ENCODE data around the gene ST3GAL6. TPM values are rescaled to one million over a fixed set of nuclear protein-coding genes. Genes with fewer than 3 reads are reported as not detected.

Gene ST3GAL6
- total and polyA plus RNA-seq, 2 of the 4 experiments (the other 2 are of a cell fraction): 0.36 to 0.99 TPM

- BruUV-seq (replicated peaks): no TSS peak
- H3K27ac ChIP-seq (ENCODE audit: insufficient read depth, low read length): no peak overlapping the region
- no peak overlapping the region for H2AK5ac ChIP-seq (ENCODE audit: low read depth, low read length)
- no peak overlapping the region for H3K14ac ChIP-seq (replicated peaks; ENCODE audit: low read depth, low read length)
- H3K56ac ChIP-seq (ENCODE audit: extremely low read depth, insufficient read depth, low read length): no peak overlapping the region
- H3K27me3 ChIP-seq (ENCODE audit: control insufficient read depth, insufficient read depth, low read length): no peaks in the 10 kb centered on the region; the same call in 1 of the 2 replicates
- in situ Hi-C loops (cut with MboI; ENCODE audit: low sequenced_read_pairs) (no loop called here), intact Hi-C loops (cut with micrococcal nuclease) (no loop called here), dilution Hi-C loops (cut with HindIII; ENCODE audit: low sequenced_read_pairs, unreplicated experiment) (no loop called here)
- TF ChIP-seq USF2 (IDR thresholded peaks at IDR 0.05; ENCODE audit: low read depth, low read length) (no peak), RAD21 (IDR thresholded peaks at IDR 0.05; ENCODE audit: low read length) (no peak), SMC3 (IDR thresholded peaks at IDR 0.05; ENCODE audit: low read depth, low read length) (no peak), NFE2L2 (IDR thresholded peaks at IDR 0.05; ENCODE audit: low read depth, low read length) (no peak), CHD1 (IDR thresholded peaks at IDR 0.05; ENCODE audit: low read depth, low read length) (no peak), RCOR1 (IDR thresholded peaks at IDR 0.05; ENCODE audit: insufficient replicate concordance, low read length) (no peak), BHLHE40 (IDR thresholded peaks at IDR 0.05; ENCODE audit: low read depth, low read length) (no peak), MAZ (IDR thresholded peaks at IDR 0.05; ENCODE audit: borderline replicate concordance, low read depth, low read length) (no peak), RFX5 (IDR thresholded peaks at IDR 0.05; ENCODE audit: low read depth, low read length) (no peak), MXI1 (IDR thresholded peaks at IDR 0.05; ENCODE audit: borderline replicate concordance, low read depth, low read length) (no peak), CTCF (conservative IDR thresholded peaks at IDR 0.05; ENCODE audit: low read depth, low read length) (no peak)
- H3K4me3 ChIP-seq (ENCODE audit: insufficient read depth, low read depth, low read length): no peak overlapping the region
- H3K4ac ChIP-seq (ENCODE audit: low read depth, low read length): no peak overlapping the region
- no peak overlapping the region for H4K5ac ChIP-seq (ENCODE audit: low read depth, low read length)
- WGBS, 2 experiments (ENCODE audit: extremely low coverage in 2 of 2, insufficient read length in 1 of 2): no CpG with 5 or more reads among the region's 4 CpGs
- DNase-seq (no peak), ATAC-seq (ENCODE audit: low read depth) (no peak)
- CTCF ChIA-PET: no interaction called here
- H3K9ac ChIP-seq (ENCODE audit: low read depth, low read length): no peak overlapping the region
- H4K20me1 ChIP-seq (ENCODE audit: insufficient read depth, low read length): no peaks in the 10 kb centered on the region
- H2BK120ac ChIP-seq (ENCODE audit: low read depth, low read length): no peak overlapping the region
- H2BK5ac ChIP-seq (ENCODE audit: low read depth, low read length, poor library complexity, severe bottlenecking): no peak overlapping the region
- H3K18ac ChIP-seq (ENCODE audit: low read depth, low read length): no peak overlapping the region
- H3K23ac ChIP-seq (ENCODE audit: low read depth, low read length): no peak overlapping the region
- H3K36me3 ChIP-seq (ENCODE audit: control insufficient read depth, insufficient read depth, low read length): no peaks in the 10 kb centered on the region
- no peak overlapping the region for H2BK20ac ChIP-seq (ENCODE audit: low read depth, low read length)
- peaks cover 4% of the 10 kb centered on the region for H3K4me1 ChIP-seq (ENCODE audit: control insufficient read depth, insufficient read depth, low read length)
- no peak overlapping the region for H4K8ac ChIP-seq (ENCODE audit: low read depth in 2 of 2, low read length in 2 of 2)
- no peaks in the 10 kb centered on the region for H3K79me1 ChIP-seq (ENCODE audit: low read depth in 1 of 2, low read length in 2 of 2)
- no peak overlapping the region for H2AK9ac ChIP-seq (replicated peaks; ENCODE audit: low read depth, low read length, poor library complexity)
- H4K91ac ChIP-seq (ENCODE audit: insufficient read depth, low read depth, low read length): no peak overlapping the region
- no peak overlapping the region for H2AFZ ChIP-seq (replicated peaks; ENCODE audit: low read length, poor library complexity)
- no peak overlapping the region for H3K4me2 ChIP-seq (ENCODE audit: low read depth, low read length)
- no peak overlapping the region for H2BK15ac ChIP-seq (ENCODE audit: low read depth, low read length)
- POLR2A ChIA-PET (ENCODE audit: unreplicated experiment): no interaction called here
- no peaks in the 10 kb centered on the region for H3K9me1 ChIP-seq (ENCODE audit: insufficient read depth, low read length)
- no peaks in the 10 kb centered on the region for H3K9me3 ChIP-seq (ENCODE audit: control insufficient read depth, insufficient read depth, low read length)
Observed at GRCh38 chr3:98765721-98766120, 2.6 kb downstream of the ST3GAL6 start.

All from IMR-90 (cell line).